ENCODE results near the gene FBXO22.
"Not testable (repeated sequence)": the region's sequence is repeated elsewhere in the genome, so short reads cannot be mapped to it uniquely, and the experiment has no call there.

The FBXO22 gene

GRCh38 chr15:75903331-75904239 lies at the start of gene FBXO22:
FBXO22 (plus strand) TSS chr15:75903878; CDS start chr15:75903964, 86 bp downstream.
- peak; percentile 53 to 68 for DNase-seq

GRCh38 chr15:75857886-75858285 lies 45.8 kb upstream of the FBXO22 start:
- no peak for DNase-seq

- DNase-seq, result no peak
These were observed 41.8 kb upstream of the FBXO22 start for GRCh38 chr15:75861750-75862402.

- DNase-seq, result no peak
These were observed 40.9 kb upstream of the FBXO22 start for GRCh38 chr15:75862796-75863195.

GRCh38 chr15:75864213-75865059 lies 39.2 kb upstream of the FBXO22 start:
- DNase-seq, result no peak

GRCh38 chr15:75866045-75866444 lies 37.6 kb upstream of the FBXO22 start:
- not testable (repeated sequence) for DNase-seq

GRCh38 chr15:75866916-75867315 lies 36.8 kb upstream of the FBXO22 start:
- DNase-seq, result no peak

- DNase-seq, result peak in 1 of 2 donors; percentile 57
These were observed 36.2 kb upstream of the FBXO22 start for GRCh38 chr15:75867449-75867848.

- DNase-seq, result no peak
These were observed 35.7 kb upstream of the FBXO22 start for GRCh38 chr15:75868019-75868418.

GRCh38 chr15:75869446-75869845 lies 34.2 kb upstream of the FBXO22 start:
- DNase-seq, result no peak

- DNase-seq, result not testable (repeated sequence)
These were observed 32.1 kb upstream of the FBXO22 start for GRCh38 chr15:75871589-75871988.

- no peak for DNase-seq
These were observed 31.2 kb upstream of the FBXO22 start for GRCh38 chr15:75872403-75872990.

- no peak for DNase-seq
These were observed 19.6 kb upstream of the FBXO22 start for GRCh38 chr15:75884041-75884440.

- no peak for DNase-seq
These were observed 16.5 kb upstream of the FBXO22 start for GRCh38 chr15:75887178-75887577.

- peak in 1 of 2 donors; percentile 91 for DNase-seq
These were observed 11.8 kb upstream of the FBXO22 start for GRCh38 chr15:75891895-75892294.

- no peak for DNase-seq
These were observed 7.9 kb upstream of the FBXO22 start for GRCh38 chr15:75895731-75896130.

GRCh38 chr15:75900577-75900976 lies 3.1 kb upstream of the FBXO22 start:
- no peak for DNase-seq

- peak in 1 of 2 donors; percentile 20 for DNase-seq
These were observed 1.5 kb upstream of the FBXO22 start for GRCh38 chr15:75902129-75902557.

GRCh38 chr15:75905231-75905630 lies 1.6 kb downstream of the FBXO22 start:
- no peak for DNase-seq

GRCh38 chr15:75910355-75910754 lies 6.7 kb downstream of the FBXO22 start:
- DNase-seq, result not testable (repeated sequence)

- DNase-seq, result no peak
These were observed 13.3 kb downstream of the FBXO22 start for GRCh38 chr15:75916978-75917377.

- DNase-seq, result no peak
These were observed 14.5 kb downstream of the FBXO22 start for GRCh38 chr15:75918135-75918534.

- no peak for DNase-seq
These were observed 16.4 kb downstream of the FBXO22 start for GRCh38 chr15:75920079-75920478.
